Hepatocyte (in vitro differentiated cells): ENCODE data around the gene NLK.

Experiments used
- EZH2 ChIP-seq: fragments of 200-600 bp; sonication (generic); IDR thresholded peaks from 2 replicates; pipeline ENCODE4 v1.6.1; 2016; ENCODE audit warnings: antibody characterized with exemption, mild to moderate bottlenecking, borderline replicate concordance
- TF ChIP-seq, protein P1 (sequence below): fragments of 200-600 bp; sonication (generic); IDR thresholded peaks from 2 replicates; pipeline ENCODE4 v1.5.1; 2016; ENCODE audit warnings: antibody characterized with exemption, mild to moderate bottlenecking; ENCODE audit not compliant: poor library complexity

- TF ChIP-seq, protein P1, sequence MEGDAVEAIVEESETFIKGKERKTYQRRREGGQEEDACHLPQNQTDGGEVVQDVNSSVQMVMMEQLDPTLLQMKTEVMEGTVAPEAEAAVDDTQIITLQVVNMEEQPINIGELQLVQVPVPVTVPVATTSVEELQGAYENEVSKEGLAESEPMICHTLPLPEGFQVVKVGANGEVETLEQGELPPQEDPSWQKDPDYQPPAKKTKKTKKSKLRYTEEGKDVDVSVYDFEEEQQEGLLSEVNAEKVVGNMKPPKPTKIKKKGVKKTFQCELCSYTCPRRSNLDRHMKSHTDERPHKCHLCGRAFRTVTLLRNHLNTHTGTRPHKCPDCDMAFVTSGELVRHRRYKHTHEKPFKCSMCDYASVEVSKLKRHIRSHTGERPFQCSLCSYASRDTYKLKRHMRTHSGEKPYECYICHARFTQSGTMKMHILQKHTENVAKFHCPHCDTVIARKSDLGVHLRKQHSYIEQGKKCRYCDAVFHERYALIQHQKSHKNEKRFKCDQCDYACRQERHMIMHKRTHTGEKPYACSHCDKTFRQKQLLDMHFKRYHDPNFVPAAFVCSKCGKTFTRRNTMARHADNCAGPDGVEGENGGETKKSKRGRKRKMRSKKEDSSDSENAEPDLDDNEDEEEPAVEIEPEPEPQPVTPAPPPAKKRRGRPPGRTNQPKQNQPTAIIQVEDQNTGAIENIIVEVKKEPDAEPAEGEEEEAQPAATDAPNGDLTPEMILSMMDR, result no peak
- TF ChIP-seq EZH2, result no peak
Observed at GRCh38 chr17:28216052-28216451, 173.6 kb downstream of the NLK start.
